Measurements from ENCODE around the gene FOSB. TPM values are rescaled to one million over a fixed set of nuclear protein-coding genes. Genes with fewer than 3 reads are reported as not detected.

The FOSB gene
- total and polyA plus RNA-seq, 2 donors (not counting 3 experiments of a cell fraction or from before 2014, with no cell fraction given) = 2.0 to 10.7 TPM

- Histone ChIP-seq H3K4me3 (replicated peaks in 1 of 3; ENCODE audit: insufficient read depth in 1 of 3, low read depth in 1 of 3, low read length in 3 of 3) (no peak overlapping the region), H3K27ac (ENCODE audit: insufficient read depth, low read depth, low read length) (no peak overlapping the region), H3K9ac (replicated peaks; ENCODE audit: extremely low read depth, insufficient read depth, low read length) (no peak overlapping the region), H3K9me1 (replicated peaks; ENCODE audit: control insufficient read depth, extremely low read depth, insufficient read depth, low read length) (no peaks in the 10 kb centered on the region), H3K27me3 (ENCODE audit: control insufficient read depth in 2 of 2, insufficient read depth in 2 of 2, low read length in 2 of 2) (peaks cover 8 to 16% of the 10 kb centered on the region in 2 experiments), H3K4me1 (ENCODE audit: control insufficient read depth, extremely low read depth, insufficient read depth, low read length) (peaks cover 27% of the 10 kb centered on the region), H2AFZ (ENCODE audit: low read depth, low read length) (no peak overlapping the region), H3K79me2 (ENCODE audit: control insufficient read depth, insufficient read depth, low read length) (no peaks in the 10 kb centered on the region), H3K9me3 (replicated peaks; ENCODE audit: control insufficient read depth, insufficient read depth, low read length) (no peaks in the 10 kb centered on the region), H4K20me1 (replicated peaks; ENCODE audit: control insufficient read depth, extremely low read depth, insufficient read depth, low read length) (no peaks in the 10 kb centered on the region), H3K4me2 (ENCODE audit: insufficient read depth, low read length) (no peak overlapping the region), H3K36me3 (ENCODE audit: control insufficient read depth in 2 of 2, extremely low read depth in 1 of 2, insufficient read depth in 2 of 2, low read length in 2 of 2) (no peaks in the 10 kb centered on the region)
- no peak for DNase-seq (ENCODE audit: low read depth, low spot score)
- dilution Hi-C loops (cut with MboI; ENCODE audit: extremely low pct_ligation_motif_present, low sequenced_read_pairs) = no loop called here
- ChIA-PET CTCF (interaction anchor here (2.6 to 4.3 kb wide), 3 partner anchors 10 to 147 kb away, joined by 18 to 45 read pairs (median 38); no protein-coding TSS in a partner anchor), POLR2A (no interaction called here)
- TF ChIP-seq POLR2A (IDR thresholded peaks at IDR 0.05; ENCODE audit: low read depth, low read length) (no peak), POLR2AphosphoS5 (IDR thresholded peaks at IDR 0.05; ENCODE audit: insufficient read depth, low read depth, low read length) (no peak), MYC (IDR thresholded peaks at IDR 0.05; ENCODE audit: low read depth, low read length) (no peak), CTCF (IDR thresholded peaks at IDR 0.05; ENCODE audit: extremely low read depth in 1 of 2, insufficient read depth in 1 of 2, low read depth in 1 of 2, low read length in 2 of 2) (no peak), FOS (IDR thresholded peaks at IDR 0.05; ENCODE audit: borderline replicate concordance, insufficient read depth, low read length) (no peak), GATA2 (IDR thresholded peaks at IDR 0.05; ENCODE audit: insufficient read depth, insufficient read length, low read depth, low read length) (no peak)
- BruUV-seq (replicated peaks) = no TSS peak
- intact Hi-C loops (cut with micrococcal nuclease) = no loop called here
- FAIRE-seq = no peak
Observed at GRCh38 chr19:45495178-45495577, 27.4 kb downstream of the FOSB start.

All from endothelial cell of umbilical vein (primary cell).